Measurements from ENCODE around the gene KRTAP5-6.

DNA sequence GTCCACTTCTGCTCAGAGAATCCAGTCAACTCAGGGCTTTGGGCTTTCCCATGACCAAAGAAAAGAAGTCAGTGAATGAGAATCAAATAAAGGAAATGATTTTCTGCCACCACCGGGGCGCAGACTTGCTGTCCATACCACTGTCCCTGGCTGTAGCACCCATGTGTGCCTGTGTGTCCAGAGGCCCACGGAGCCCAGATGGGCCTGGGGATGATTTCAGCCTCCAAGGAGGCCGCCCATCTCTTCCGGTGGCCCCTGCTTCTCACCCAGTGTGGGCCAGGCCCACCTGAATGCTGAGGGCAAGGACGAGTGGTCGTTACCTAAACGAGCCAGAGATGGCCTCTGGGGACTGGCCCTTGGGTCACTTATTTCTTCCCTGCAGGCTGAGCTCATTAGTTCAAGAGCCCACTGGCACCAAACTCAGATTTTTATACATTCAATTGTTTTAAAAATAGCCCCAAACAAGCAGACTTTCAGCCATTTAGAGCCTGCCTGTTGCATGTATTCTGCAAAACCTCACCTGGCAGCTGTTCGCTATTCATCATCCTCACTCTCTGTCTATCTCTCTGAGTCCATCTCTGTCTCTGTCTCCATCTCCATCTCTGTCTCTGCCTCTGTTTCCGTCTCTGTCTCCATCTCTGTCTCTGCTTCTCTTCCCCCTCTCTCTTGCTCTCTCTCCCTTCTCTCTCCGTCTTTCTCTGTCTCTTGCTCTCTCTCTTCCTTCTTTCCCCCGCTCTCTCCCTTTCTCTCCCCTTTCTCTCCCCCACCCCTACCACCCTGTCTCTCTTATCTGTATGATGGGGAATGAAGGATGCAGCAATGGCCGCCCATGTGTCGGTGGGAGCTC, 43.2 kb upstream of the KRTAP5-6 start:
- no peak for TF ChIP-seq POLR2A (IDR thresholded peaks at IDR 0.05; ENCODE audit: low read length)
- no peak for TF ChIP-seq GATA1 (IDR thresholded peaks at IDR 0.05; ENCODE audit: low read depth, low read length)

Data from erythroblast (primary cell).